Stimulated activated CD4-positive, alpha-beta T cell treated with anti-CD3 and anti-CD28 coated beads, Interleukin-15, amount 100 ng/mL, for 1 hour (primary cell): Measurements from ENCODE around the gene CUBN.

Experiments
- DNase-seq, 2 donors: peaks; one replicate each; pipeline ENCODE4 v3.0.0-alpha.2; 2020; ENCODE audit warnings: low read depth in 1 of 2, low spot score in 1 of 2

CUBN gene

DNA sequence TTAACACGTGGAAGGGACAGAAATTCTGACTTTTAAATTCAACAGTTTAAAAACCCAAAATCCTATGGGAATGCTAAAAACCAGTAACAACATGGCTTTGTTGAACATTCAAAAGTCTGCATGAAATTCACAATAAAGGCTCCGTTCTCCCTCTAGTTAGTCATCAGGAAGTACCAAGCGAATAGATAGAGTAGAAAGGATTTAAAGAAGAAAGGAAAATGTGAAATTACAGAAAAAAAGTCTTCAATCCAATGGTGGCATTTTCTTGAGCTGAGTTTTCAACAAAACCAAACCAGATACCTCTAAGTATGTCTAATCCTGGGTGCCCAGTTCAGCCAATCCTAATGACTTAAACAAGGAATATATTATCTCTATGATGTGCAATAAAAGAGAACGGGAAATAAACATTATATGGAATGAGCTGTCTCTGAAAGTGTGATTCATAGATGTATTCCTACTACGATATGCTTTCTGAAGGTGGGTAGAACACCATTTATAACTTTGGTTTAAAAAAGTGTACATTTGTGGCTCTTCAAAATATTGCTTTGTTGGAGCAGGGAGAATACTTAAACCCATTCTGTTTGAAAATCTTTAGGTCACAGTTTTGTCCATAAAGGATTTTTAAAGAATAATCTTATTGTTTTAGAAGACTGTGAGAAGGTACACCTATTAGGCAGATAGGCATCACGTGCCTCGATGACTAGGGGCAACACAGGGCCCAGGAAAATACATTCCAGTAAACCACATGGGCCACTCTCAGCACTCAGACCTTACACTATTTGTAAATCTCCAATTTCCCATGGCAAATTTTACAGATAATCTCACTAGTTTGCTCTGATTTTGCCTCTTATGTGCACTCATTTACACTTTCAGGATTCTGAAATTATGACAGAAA is 87.7 kb downstream of the CUBN start:
- DNase-seq, result no peak

DNA sequence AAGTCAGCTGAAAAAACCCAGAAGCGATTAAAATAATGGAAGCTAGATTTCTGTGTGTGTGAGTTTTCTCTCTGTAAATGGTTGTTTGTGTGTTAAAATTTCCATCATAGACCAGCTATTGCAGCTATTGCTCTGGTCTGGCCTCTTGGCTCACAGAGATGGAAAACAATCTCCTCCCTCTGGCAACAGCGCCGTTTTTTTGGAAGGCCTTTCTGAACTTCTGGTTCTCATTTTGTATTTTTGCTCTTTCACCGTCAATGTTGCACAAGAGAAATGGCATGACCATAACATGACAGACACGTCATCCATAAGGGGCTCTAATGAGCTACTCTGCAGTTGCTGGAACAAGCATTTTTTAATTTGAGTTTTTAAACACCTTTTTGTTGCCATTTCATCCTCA is 91.0 kb downstream of the CUBN start:
- no peak for DNase-seq

DNA sequence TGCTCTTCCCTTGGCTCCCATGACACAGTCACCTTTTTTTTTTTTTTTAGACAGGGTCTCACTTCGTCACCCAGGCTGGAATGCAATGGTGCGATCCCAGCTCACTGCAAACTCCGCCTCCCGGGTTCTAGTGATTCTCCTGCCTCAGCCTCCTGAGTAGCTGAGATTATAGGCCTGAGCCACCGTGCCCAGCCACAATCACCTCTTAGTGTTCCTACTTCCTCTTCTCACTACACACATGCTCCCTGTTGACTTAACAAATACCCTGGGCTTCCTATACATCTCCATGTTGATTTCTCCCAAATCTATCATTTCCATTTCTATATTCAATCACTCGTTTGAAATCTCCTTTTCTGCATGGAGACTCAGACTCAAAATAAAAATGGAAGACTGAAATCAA is 91.7 kb downstream of the CUBN start:
- DNase-seq, result no peak

DNA sequence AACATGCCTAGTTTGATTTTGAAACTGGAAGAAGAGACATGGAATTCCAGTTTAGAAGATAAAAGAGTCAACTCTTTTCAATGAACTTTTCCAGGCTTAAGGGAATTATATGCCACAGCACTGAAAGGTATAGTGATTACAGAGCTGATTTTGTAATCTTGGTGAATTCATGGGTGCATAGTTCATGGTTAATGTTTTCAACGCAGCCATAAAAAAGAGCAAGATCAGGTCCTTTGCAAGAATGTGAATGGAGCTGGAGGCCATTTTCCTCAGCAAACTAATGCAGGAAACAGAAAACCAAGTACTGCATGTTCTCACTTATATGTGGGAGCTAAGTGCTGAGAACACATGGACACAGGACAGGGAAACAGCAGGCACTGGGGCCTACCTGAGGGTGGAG is 94.2 kb downstream of the CUBN start:
- DNase-seq, result no peak

DNA sequence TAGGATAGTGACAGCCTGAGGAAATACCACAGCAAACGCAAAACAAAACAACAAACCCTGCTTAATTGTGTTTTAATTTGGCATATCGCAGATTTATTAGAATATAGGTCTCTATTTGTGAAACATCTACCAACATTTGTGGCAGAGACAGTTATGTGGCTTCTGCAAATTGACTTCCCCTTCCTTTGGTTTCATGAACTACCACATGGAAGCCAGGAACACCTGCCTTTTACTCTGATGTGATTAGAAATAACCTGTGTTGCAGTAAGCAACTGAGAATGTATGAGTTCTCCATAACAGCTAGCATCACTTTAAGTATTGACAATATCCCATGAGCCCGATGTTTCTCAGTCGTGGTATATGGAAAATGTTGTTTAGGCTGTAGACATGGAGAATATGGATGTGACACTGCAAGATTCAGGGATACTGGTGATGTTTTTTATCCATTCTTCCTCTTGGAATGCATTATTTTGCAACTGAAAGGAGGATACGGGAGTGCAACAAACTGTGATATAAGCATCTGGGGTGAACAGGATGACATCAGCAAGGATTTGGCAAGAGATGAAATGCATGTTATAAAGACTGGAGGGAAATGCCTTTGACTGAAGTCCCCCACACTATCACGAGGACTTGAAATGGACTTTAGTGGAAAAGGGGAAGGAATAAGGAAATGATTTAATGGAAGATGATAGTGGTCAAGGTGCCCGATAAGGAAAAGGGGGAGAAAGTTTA is 95.9 kb downstream of the CUBN start:
- no peak for DNase-seq

DNA sequence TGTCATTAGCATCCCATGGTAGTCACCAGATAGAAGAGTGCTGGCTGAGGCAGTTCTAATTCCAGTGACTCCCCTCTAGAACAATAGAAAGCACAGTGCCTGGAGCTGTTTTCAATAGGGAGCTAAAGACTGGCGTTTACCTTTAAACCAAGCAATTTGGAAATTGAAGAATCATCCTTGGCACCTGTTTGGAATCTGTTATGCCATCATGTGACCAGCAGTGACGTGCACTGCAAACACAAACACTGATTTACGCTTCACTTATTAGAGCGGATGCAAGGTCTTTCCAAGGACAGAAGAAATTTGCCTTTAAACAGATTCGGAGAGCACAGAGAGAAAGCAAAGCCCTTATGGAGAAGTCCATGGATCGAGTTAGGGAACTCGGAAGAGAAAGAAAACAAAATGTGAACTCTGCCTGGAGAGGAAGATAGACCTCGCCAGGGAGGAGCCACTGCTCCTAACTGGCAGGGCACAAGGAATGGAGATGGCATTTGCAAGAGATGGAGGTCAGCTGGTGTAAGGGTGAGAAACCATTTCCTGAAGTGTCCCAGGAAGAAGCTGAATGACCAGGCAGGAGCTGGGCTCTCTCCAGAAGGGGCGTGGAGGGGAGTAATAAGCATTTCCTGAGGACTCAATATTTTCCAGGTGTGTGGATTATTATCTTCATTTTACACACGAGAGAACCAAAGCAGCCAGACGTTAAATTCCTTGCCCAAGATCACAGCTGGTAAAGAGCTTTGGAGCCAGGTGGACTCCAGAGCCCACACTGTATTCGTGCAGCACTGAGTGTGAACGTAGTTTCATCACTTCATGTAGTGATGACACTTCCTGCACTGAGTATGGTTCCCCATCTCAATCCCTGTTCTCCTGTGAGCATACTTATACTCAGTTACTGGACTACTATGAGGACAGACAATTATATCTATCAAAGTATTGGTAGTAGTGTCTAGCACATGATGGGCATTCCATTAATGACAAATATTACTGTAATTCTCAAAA is 97.7 kb downstream of the CUBN start:
- no peak for DNase-seq

DNA sequence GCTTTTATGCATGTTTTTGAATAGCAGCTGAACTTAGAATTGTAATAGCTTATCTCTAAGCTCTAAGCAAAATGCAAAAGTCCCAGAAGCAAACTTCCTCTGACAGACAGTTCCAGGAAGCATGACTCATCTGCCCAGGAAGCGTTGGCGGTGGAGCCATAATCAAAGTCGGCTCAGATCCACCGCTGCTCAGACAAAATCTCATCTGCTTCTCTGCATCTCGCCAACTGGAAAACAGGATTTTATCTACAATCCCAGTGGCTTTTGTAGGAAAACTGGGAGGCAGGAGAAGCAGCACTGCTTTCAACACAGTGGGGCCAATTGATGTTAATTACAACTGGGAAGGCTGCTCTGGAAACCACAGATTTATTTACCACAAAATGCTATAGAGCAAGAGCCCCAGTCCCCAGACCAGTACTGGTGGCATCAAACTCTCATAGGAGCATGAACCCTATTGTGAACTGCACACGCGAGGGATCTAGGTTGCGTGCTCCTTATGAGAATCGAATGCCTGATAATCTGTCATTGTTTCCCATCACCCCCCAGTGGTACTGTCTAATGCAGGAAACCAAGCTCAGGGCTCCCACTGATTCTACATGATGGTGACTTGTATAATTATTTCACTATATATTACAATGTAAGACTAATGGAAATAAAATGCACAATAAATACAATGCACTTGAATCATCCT is 99.9 kb downstream of the CUBN start:
- DNase-seq, result peak; percentile 58 to 70

DNA sequence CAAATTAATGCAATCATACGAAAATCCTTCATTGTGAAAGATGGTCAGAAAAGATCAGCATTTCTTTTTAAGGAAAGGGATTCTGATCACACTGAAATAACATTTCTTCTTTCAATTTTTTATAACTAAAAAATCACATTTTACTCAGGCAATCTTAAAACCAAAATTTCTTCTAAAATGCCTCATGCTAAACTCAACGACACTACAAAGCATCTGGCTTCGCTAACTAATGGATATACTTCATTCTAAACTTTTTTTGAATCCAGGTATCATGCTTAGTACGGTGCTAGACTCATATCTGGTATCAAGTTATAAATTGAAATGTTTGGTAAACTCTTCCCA is 100.4 kb downstream of the CUBN start:
- DNase-seq, result no peak

DNA sequence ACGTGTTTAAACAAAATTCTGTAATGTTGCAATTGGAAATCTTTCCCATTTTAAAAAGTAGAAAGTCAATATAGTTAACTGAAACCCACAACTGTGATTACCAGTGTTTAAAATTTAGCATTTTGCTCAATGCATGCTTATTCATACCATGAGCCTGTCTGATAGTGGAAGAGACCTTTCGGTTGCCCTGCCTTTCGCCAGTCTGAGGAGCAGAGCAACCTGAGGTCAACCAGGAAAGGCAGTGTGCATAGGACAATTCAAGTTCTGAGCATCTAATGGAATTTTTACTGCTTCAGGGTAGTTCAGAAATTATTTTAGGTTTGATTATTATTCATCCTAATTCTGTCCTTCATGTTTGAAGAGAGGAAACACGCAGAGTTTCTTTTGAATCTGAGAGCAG is 100.8 kb downstream of the CUBN start:
- no peak for DNase-seq

DNA sequence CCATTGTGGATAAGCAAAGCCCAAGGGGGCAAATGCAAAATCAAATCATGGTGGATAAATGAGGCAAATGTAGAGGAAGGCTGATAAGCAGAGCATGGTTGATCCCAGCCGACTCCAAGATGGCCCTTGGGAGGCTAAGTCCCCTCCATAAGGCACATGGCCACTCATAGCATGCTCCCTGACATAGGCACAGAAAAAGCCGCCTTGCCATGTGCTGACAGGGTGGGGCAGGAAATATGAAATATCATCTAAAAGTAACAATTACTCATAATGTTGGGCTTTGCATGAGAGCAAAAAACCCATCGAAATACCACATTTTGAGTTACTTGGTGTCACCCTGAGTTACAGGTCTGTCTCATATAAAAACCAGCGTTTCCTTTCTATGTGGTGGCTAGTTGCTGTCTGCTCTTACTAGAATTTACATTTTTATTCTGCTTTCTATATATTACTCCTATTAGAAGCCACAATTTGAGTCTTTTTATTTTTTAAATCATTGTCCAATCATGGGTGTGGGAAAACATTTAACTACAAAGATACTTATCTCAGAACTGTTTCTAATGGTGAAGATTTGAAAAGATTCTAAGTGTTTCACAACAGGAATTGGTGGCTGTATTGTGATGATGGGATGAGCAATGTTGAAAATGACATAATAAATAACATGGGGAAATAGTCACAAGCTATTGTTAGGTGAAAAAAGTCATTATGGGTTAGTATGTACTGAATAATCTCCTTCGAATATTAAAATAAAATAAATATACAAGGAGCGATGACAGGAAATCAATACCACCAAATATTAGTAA is 102.7 kb downstream of the CUBN start:
- peak; percentile 38 to 40 for DNase-seq

DNA sequence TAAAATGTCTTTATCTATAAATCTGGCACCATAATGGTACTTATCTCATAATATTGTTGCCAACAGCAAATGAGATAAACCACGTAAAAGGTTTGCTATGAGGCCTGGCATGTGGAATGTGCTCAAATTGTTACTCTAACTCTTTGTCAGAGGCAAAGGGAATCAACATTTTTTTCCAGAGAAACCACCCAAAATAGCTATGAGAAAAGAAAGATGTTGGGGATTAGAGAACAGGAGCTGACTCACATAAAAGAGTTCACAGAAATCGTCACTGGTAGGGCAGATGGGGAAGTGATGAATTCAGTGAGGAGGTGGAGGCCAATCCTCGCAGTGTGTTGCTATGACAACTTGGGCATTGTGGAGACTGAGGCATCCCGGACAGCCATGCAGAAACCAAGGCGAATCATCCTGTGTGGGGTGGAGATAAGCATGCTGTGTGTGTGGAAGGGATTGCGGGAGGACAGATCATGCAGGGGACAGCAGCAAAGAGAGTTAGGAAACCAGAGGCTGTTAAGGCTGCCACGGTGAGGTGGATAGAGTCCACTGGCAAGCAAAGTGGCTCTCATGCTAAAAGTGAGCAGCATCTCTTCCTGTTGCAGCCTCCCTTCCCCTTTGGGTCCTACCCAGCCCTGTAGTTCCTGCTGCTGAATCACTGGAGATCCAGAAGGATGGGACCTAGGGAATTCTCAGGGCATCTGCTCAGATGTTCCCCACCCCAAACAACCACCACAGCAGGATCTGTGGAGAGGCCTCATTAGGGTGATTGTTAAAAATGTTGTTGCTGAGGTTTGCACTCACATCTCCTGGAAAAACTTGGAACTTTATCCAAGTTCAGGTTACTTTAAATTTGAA is 103.9 kb downstream of the CUBN start:
- peak; percentile 23 to 36 for DNase-seq

DNA sequence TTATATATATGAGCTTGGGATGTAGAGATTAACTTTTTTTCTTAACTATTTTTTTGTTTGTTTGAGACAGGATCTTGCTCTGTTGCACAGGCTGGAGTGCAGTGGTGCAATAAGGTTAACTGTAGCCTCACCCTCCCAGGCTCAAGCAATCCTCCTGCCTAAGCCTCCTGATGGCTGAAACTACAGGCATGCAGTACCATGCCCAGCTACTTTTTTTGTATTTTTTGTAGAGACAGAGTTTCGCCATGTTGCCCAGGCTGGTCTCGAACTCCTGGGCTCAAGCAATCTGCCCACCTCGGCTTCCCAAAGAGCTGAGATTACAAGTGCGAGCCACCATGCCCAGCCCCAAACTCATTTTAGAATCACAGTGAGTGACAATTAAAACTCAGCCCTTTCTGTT is 105.2 kb downstream of the CUBN start:
- DNase-seq, result no peak

DNA sequence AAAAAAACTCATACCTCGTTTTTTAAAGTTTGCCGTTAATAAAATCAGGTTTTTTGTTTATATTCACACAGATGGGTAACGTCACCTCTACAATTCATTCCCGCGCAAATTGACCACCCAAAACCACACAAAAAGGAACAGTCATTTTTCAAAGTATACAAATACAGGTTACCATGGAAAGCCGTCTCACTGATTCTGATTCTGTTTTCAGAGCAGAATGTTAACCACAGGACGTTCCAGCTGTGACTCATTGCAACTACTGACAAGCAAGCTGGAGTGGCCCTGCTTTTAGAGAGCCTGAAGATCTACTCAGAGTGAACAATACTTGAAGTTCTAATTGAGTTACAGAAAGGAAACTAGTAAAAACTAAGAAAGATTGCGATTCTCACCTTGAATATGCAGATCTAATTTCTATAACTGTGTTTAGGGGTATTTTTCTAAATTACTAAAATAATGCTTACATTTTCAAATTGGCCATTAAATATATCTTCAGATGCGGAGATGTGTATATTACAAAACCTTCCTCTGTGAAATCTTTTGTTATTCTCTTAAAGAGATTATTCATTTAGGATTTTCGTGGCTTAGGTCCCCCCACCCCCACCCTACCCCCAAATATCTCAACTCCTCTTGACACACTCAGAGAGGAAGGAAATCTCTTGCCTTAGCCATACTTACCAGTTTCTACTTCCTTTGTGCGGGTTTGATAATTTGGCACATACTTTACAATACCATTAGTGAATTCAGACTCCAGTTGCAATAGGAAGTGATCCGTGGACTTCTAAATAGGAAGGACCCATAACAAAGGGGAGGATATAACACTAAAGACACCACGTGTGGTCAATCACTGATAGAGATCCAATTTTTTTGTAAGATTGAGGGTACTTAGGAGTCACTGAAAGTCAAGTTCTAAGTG is 106.0 kb downstream of the CUBN start:
- DNase-seq, result peak; percentile 10 to 45

DNA sequence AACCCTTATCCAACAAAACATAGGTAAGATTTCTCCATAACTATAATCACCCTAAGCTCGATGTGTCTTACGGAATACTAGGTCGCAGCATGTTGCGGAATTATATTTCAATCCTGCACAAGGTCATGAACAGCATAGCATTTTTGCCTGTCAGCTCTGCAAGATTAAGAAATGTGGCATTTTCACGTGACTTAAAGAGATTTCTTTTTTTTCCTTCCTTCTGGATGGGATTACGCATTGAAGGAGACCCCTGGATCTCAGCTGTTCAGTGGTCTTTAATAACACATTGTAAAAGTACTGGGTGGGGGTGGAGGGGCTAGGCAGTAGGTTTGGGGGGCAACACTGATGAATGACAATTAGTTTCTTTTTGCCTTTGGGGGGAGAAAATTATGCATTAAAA is 106.7 kb downstream of the CUBN start:
- DNase-seq, result no peak

DNA sequence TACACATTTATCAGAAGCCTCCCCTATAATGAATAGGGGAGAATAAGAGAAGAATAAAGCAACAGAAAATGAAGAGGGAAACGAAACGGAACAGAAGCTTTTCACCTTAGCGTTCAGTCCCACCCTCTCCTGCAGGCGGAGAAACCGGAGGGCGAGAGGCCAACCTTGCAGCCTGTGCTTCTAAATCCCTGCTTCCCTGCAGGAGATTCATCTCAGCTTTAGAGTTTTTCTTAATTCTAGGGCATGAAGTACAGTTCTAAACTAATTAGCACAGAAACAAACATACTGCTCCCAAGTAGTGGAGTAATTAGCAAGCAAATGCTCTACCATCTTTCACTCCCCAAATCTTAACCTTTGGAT is 107.2 kb downstream of the CUBN start:
- DNase-seq, result no peak

DNA sequence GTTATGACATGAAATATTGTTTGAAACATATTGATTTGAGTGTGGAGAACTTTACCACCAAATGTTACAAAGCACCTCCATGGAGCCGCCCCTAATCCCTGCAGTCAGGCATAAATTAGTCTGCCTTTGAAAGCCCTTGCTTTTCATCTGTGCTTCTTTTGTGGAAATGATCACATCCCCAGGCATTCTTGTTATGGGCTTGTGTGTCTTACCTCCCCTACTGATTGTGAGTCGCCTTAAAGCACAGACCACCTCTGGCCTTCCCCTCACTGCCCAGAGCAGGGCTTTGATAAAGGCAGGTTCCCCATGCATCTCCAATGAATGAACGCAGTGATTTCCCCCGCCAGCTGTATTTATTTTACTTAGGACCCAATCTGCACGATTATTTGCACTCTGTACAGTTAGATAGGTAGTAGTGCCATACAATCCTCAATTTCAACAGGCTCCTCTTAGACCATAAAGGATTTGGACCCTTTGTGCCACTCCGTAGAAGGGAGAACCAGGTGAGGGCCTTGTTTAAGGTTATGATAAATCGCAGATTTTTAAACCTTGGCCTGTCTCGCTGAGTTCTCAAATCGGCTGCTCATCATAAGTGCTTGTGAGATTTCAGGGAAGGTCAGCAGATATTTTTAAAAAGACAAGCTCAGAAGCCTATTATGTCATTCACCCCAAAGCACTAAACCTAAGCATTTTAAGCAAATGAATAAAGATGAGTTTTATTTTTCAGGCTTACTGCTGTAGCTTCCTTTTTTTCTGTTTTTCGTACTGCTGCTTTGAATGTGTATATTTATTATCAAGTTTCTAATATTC is 107.8 kb downstream of the CUBN start:
- no peak for DNase-seq

DNA sequence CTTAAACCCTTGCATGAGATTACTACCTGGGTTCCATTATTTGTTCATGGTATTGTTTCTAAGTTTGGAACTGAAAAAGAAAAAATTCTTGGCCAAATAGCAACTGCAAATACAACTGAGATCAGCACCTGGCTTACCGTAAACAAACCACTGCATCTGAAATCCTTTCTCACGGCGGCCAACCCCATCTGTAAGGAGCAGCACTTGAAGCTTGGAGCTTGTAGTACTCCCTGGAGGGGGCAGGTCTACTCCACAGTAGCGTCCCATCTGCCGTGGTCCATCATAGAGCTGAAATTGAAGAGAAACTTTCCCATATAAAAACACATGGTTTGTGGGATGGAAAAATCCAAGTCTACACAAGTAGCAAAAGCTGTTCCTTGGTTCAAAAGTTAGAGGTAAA is 109.9 kb downstream of the CUBN start:
- no peak for DNase-seq
